H9 (cell line): ENCODE measurements around the gene ATP6V0E1. TPM values are rescaled to one million over a fixed set of nuclear protein-coding genes. Genes with fewer than 3 reads are reported as not detected.

ENCODE experiments used
- DNase-seq: peaks from one replicate; pipeline ENCODE4 v3.0.0-alpha.2; 2017
- H2AFZ ChIP-seq: one replicate; pipeline ENCODE4 v1.6.1; 2013; ENCODE audit warnings: mild to moderate bottlenecking, low read length, control low read depth, moderate library complexity
- H2AK5ac ChIP-seq: 2 replicates; pipeline ENCODE4 v1.6.1; 2013; ENCODE audit warnings: low read length, control low read depth, mixed read lengths; ENCODE audit not compliant: insufficient read length
- H2BK120ac ChIP-seq: one replicate; pipeline ENCODE4 v1.6.1; 2013; ENCODE audit warnings: low read depth, mild to moderate bottlenecking, low read length, control low read depth, inconsistent platforms; ENCODE audit not compliant: poor library complexity, severe bottlenecking
- H2BK12ac ChIP-seq: 2 replicates; pipeline ENCODE4 v1.6.1; 2013; ENCODE audit warnings: low read length, control low read depth, mixed read lengths, low read depth; ENCODE audit not compliant: insufficient read length
- H2BK15ac ChIP-seq: 2 replicates; pipeline ENCODE4 v1.6.1; 2013; ENCODE audit warnings: low read depth, low read length, control low read depth
- H2BK20ac ChIP-seq: one replicate; pipeline ENCODE4 v1.6.1; 2013; ENCODE audit warnings: low read depth, mild to moderate bottlenecking, low read length, control low read depth, inconsistent platforms; ENCODE audit not compliant: poor library complexity, severe bottlenecking
- H2BK5ac ChIP-seq: 2 replicates; pipeline ENCODE4 v1.6.1; 2013; ENCODE audit warnings: low read length, control low read depth, mixed read lengths; ENCODE audit not compliant: insufficient read length
- H3K14ac ChIP-seq: 2 replicates; pipeline ENCODE4 v1.6.1; 2013; ENCODE audit warnings: low read length, control low read depth; ENCODE audit not compliant: insufficient read depth
- H3K18ac ChIP-seq: 2 replicates; pipeline ENCODE4 v1.6.1; 2013; ENCODE audit warnings: low read depth, mild to moderate bottlenecking, mixed read lengths, low read length, control low read depth; ENCODE audit not compliant: insufficient read length
- H3K23ac ChIP-seq: 2 replicates; pipeline ENCODE4 v1.6.1; 2013; ENCODE audit warnings: low read length, control low read depth, mixed read lengths, low read depth; ENCODE audit not compliant: insufficient read length
- H3K23me2 ChIP-seq: 2 replicates; pipeline ENCODE4 v1.6.1; 2013; ENCODE audit warnings: low read depth, mild to moderate bottlenecking, mixed read lengths, low read length, control low read depth; ENCODE audit not compliant: insufficient read length, poor library complexity, severe bottlenecking
- H3K27ac ChIP-seq: 2 replicates; pipeline ENCODE4 v1.5.1; 2013; ENCODE audit warnings: low read length, control low read depth, mixed read lengths, low read depth; ENCODE audit not compliant: insufficient read length
- H3K27me3 ChIP-seq: 2 replicates; pipeline ENCODE4 v1.6.1; 2013; ENCODE audit warnings: low read length, control low read depth, inconsistent platforms; ENCODE audit not compliant: insufficient read depth
- H3K4ac ChIP-seq: 2 replicates; pipeline ENCODE4 v1.6.1; 2013; ENCODE audit warnings: low read depth, mild to moderate bottlenecking, control low read depth, inconsistent platforms, low read length, moderate library complexity
- H3K4me1 ChIP-seq: 2 replicates; pipeline ENCODE4 v1.6.1; 2013; ENCODE audit warnings: low read length, control low read depth, inconsistent platforms; ENCODE audit not compliant: insufficient read depth
- H3K4me2 ChIP-seq: 2 replicates; pipeline ENCODE4 v1.6.1; 2013; ENCODE audit warnings: low read length, control low read depth, mixed read lengths; ENCODE audit not compliant: insufficient read length, insufficient read depth
- H3K56ac ChIP-seq: 2 replicates; pipeline ENCODE4 v1.6.1; 2013; ENCODE audit warnings: low read depth, mild to moderate bottlenecking, mixed read lengths, low read length, control low read depth; ENCODE audit not compliant: insufficient read length
- H3K79me1 ChIP-seq: 2 replicates; pipeline ENCODE4 v1.6.1; 2013; ENCODE audit warnings: low read depth, mild to moderate bottlenecking, moderate library complexity, low read length, control low read depth, inconsistent platforms; ENCODE audit not compliant: insufficient read depth, poor library complexity, severe bottlenecking
- H3K79me2 ChIP-seq: 2 replicates; pipeline ENCODE4 v1.6.1; 2013; ENCODE audit warnings: low read length, control low read depth, inconsistent platforms; ENCODE audit not compliant: insufficient read depth
- H3K9ac ChIP-seq: 2 replicates; pipeline ENCODE4 v1.6.1; 2013; ENCODE audit warnings: low read length, control low read depth, mixed read lengths; ENCODE audit not compliant: insufficient read length; ENCODE audit errors: extremely low read depth
- H3K9me3 ChIP-seq: one replicate; pipeline ENCODE4 v1.6.1; 2013; ENCODE audit warnings: low read depth, low read length, inconsistent platforms; ENCODE audit not compliant: control insufficient read depth
- H3T11ph ChIP-seq: one replicate; pipeline ENCODE4 v1.6.1; 2013; ENCODE audit warnings: mild to moderate bottlenecking, low read length, control low read depth, inconsistent platforms
- H4K20me1 ChIP-seq: one replicate; pipeline ENCODE4 v1.6.1; 2013; ENCODE audit not compliant: control insufficient read depth, insufficient read length, insufficient read depth
- H4K5ac ChIP-seq: 2 replicates; pipeline ENCODE4 v1.6.1; 2013; ENCODE audit warnings: low read depth, mild to moderate bottlenecking, mixed read lengths, low read length, control low read depth; ENCODE audit not compliant: insufficient read length
- H4K8ac ChIP-seq: replicated peaks from 2 replicates; pipeline ENCODE4 v1.6.1; 2013; ENCODE audit warnings: low read length, control low read depth, mixed read lengths, low read depth; ENCODE audit not compliant: insufficient read length
- H4K91ac ChIP-seq: 2 replicates; pipeline ENCODE4 v1.6.1; 2013; ENCODE audit warnings: low read depth, mild to moderate bottlenecking, moderate library complexity, mixed read lengths, low read length, control low read depth; ENCODE audit not compliant: insufficient read length
- H3K27ac Mint-ChIP-seq, 3 experiments: 2 replicates in 2 of 3; 3 replicates in 1 of 3; pipeline ENCODE4 v1.8.0; 2020 to 2021; ENCODE audit warnings: mixed read lengths in 3 of 3, mild to moderate bottlenecking in 1 of 3, moderate library complexity in 1 of 3
- H3K27me3 Mint-ChIP-seq: 2 replicates; pipeline ENCODE4 v1.8.0; 2021; ENCODE audit warnings: low read depth, mild to moderate bottlenecking, moderate library complexity, mixed read lengths
- H3K36me3 Mint-ChIP-seq, 3 experiments: 2 replicates in 2 of 3; 3 replicates in 1 of 3; pipeline ENCODE4 v1.8.0; 2020 to 2021; ENCODE audit warnings: low read depth in 3 of 3, mixed read lengths in 3 of 3; ENCODE audit not compliant: insufficient read depth in 1 of 3
- H3K4me1 Mint-ChIP-seq, 2 experiments: 2 replicates each; pipeline ENCODE4 v1.8.0; 2020; ENCODE audit warnings: mixed read lengths in 2 of 2
- H3K4me3 Mint-ChIP-seq, 2 experiments: 2 replicates in 1 of 2; 3 replicates in 1 of 2; pipeline ENCODE4 v1.8.0; 2020 to 2021; ENCODE audit warnings: mild to moderate bottlenecking in 2 of 2, mixed read lengths in 2 of 2, moderate library complexity in 1 of 2
- H3K9me3 Mint-ChIP-seq, 2 experiments: 2 replicates in 1 of 2; 3 replicates in 1 of 2; pipeline ENCODE4 v1.8.0; 2020; ENCODE audit warnings: mild to moderate bottlenecking in 2 of 2, mixed read lengths in 2 of 2, moderate library complexity in 1 of 2
- WGBS: extraction: QIAGEN DNeasy Blood & Tissue Kit; methylation state at CpG from one replicate; pipeline ENCODE4 v1.1.7; 2013; ENCODE audit warnings: missing lambda C conversion rate, low lambda C conversion rate, mixed read lengths; ENCODE audit not compliant: insufficient read length; ENCODE audit errors: extremely low coverage; 5-methylcytosine and 5-hydroxymethylcytosine counted together
- total RNA-seq: library from RNA; stranded (reverse); gene quantifications from 2 replicates; pipeline ENCODE4 v1.2.1, GENCODE V29; 2021
- TF ChIP-seq, protein P1 (sequence below): fragments of 200-600 bp; sonication (generic); conservative IDR thresholded peaks from 3 replicates; pipeline ENCODE4 v1.8.0; 2021; ENCODE audit warnings: antibody characterized with exemption, mild to moderate bottlenecking

ATP6V0E1 gene
- total RNA-seq, 1 experiment from 2014 or later, result 101 TPM

DNA sequence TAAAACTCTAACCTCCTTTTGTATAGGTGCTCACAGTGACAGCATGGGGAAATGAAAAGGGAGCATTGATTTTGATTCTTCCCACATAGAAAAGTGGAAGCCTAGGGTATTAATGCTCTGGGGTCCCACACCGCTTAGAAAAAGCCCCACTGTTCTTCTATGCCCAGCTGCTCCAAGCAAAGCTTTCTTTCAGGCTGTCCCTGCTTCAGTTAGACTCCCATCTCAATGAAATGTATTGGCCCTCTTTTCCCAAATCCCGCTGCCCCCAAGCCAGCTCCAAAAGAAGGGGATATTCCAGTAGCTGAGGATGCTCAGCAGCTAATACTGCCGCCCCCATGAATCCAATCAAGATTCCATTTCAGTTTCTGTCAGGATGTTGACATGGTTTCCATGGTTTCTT is 55.6 kb downstream of the ATP6V0E1 start:
- H3K4me1 Mint-ChIP-seq, result no peaks in the 10 kb centered on the region
- Histone ChIP-seq H3K4me1 (no peaks in the 10 kb centered on the region), H3K27me3 (no peaks in the 10 kb centered on the region), H4K20me1 (no peaks in the 10 kb centered on the region), H3K27ac (no peak overlapping the region), H2BK20ac (no peak overlapping the region), H4K5ac (no peak overlapping the region), H3K79me1 (no peaks in the 10 kb centered on the region), H3K23me2 (no peaks in the 10 kb centered on the region), H2BK5ac (no peak overlapping the region), H4K8ac (no peak overlapping the region), H3K9me3 (no peaks in the 10 kb centered on the region), H3K18ac (no peak overlapping the region), H4K91ac (no peak overlapping the region), H2AFZ (no peak overlapping the region), H3K9ac (no peak overlapping the region), H3K14ac (no peak overlapping the region), H3K79me2 (no peaks in the 10 kb centered on the region), H3K4ac (no peak overlapping the region), H2AK5ac (no peak overlapping the region), H2BK15ac (no peak overlapping the region), H2BK120ac (no peak overlapping the region), H3K23ac (no peak overlapping the region), H3T11ph (no peak overlapping the region), H2BK12ac (no peak overlapping the region), H3K4me2 (no peak overlapping the region), H3K56ac (no peak overlapping the region)
- peaks cover 0 to 12% (median 9%) of the 10 kb centered on the region in 3 experiments; a peak in 6 of 7 replicates for H3K36me3 Mint-ChIP-seq
- peaks cover 3% of the 10 kb centered on the region in 2 experiments; a peak in 3 of 5 replicates for H3K9me3 Mint-ChIP-seq
- no peak for DNase-seq
- no peak overlapping the region for H3K27ac Mint-ChIP-seq
- TF ChIP-seq, protein P1, sequence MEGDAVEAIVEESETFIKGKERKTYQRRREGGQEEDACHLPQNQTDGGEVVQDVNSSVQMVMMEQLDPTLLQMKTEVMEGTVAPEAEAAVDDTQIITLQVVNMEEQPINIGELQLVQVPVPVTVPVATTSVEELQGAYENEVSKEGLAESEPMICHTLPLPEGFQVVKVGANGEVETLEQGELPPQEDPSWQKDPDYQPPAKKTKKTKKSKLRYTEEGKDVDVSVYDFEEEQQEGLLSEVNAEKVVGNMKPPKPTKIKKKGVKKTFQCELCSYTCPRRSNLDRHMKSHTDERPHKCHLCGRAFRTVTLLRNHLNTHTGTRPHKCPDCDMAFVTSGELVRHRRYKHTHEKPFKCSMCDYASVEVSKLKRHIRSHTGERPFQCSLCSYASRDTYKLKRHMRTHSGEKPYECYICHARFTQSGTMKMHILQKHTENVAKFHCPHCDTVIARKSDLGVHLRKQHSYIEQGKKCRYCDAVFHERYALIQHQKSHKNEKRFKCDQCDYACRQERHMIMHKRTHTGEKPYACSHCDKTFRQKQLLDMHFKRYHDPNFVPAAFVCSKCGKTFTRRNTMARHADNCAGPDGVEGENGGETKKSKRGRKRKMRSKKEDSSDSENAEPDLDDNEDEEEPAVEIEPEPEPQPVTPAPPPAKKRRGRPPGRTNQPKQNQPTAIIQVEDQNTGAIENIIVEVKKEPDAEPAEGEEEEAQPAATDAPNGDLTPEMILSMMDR, result no peak
- H3K27me3 Mint-ChIP-seq, result no peaks in the 10 kb centered on the region; the same call in 1 of the 2 replicates
- no peak overlapping the region for H3K4me3 Mint-ChIP-seq
- no CpG with 5 or more reads among the region's 3 CpGs for WGBS
